ENCODE data around the gene CCT3. TPM values are rescaled to one million over a fixed set of nuclear protein-coding genes. Genes with fewer than 3 reads are reported as not detected.

Gene CCT3
- total and polyA plus RNA-seq, 4 donors: 74.5 to 144 (median 119) TPM

GRCh38 chr1:156298852-156299357 is 39.2 kb downstream of the CCT3 start, which contains the start of gene VHLL:
VHLL (minus strand) TSS chr1:156299307; CDS start chr1:156299189, 118 bp downstream.
- Histone ChIP-seq H3K4me1 (ENCODE audit: control insufficient read depth in 4 of 4, insufficient read depth in 4 of 4, low read length in 3 of 4) (peaks cover 10 to 34% (median 24%) of the 10 kb centered on the region in 4 donors), H3K4me3 (ENCODE audit: low read depth in 1 of 3, low read length in 3 of 3) (no peak within 1 kb of the TSS), H3K9me3 (ENCODE audit: control insufficient read depth in 4 of 4, low read length in 3 of 4) (no peaks in the 10 kb centered on the region), H3K27me3 (ENCODE audit: control insufficient read depth in 4 of 4, insufficient read depth in 4 of 4, low read length in 3 of 4) (no peaks in the 10 kb centered on the region), H3K36me3 (ENCODE audit: control insufficient read depth in 4 of 4, insufficient read depth in 3 of 4, low read depth in 1 of 4, low read length in 3 of 4) (peaks cover 0 to 2% (median 0%) of the 10 kb centered on the region in 4 donors), H3K9ac (ENCODE audit: low read depth in 1 of 2, low read length in 2 of 2) (no peak within 1 kb of the TSS), H3K27ac (ENCODE audit: low read depth in 1 of 2, low read length in 2 of 2) (no peak within 1 kb of the TSS)
- 94% methylated on average over 19 of the region's 19 CpGs for WGBS
- DNase-seq (ENCODE audit: low spot score): no peak
- no peak for TF ChIP-seq MAX (IDR thresholded peaks at IDR 0.05)
- TF ChIP-seq HNF4A (conservative IDR thresholded peaks at IDR 0.05): no peak
- TF ChIP-seq YY1 (IDR thresholded peaks at IDR 0.05): no peak
- TF ChIP-seq EGR1 (IDR thresholded peaks at IDR 0.05; ENCODE audit: low read depth in 2 of 2): no peak
- TF ChIP-seq JUND (IDR thresholded peaks at IDR 0.05): no peak
- no peak for TF ChIP-seq ZBTB33 (IDR thresholded peaks at IDR 0.05)
- no peak for TF ChIP-seq REST (IDR thresholded peaks at IDR 0.05)
- TF ChIP-seq SP1 (IDR thresholded peaks at IDR 0.05): no peak
- TF ChIP-seq FOXA1 (IDR thresholded peaks at IDR 0.05): no peak
- no peak for TF ChIP-seq HNF4G (IDR thresholded peaks at IDR 0.05)
- no peak for TF ChIP-seq NR2F2 (IDR thresholded peaks at IDR 0.05)
- no peak for TF ChIP-seq RAD21 (IDR thresholded peaks at IDR 0.05)
- TF ChIP-seq FOXA2 (IDR thresholded peaks at IDR 0.05): no peak
- no peak for TF ChIP-seq TAF1 (conservative IDR thresholded peaks at IDR 0.05)
- TF ChIP-seq ATF3 (IDR thresholded peaks at IDR 0.05): no peak
- no peak for TF ChIP-seq CTCF (IDR thresholded peaks at IDR 0.05; ENCODE audit: low read depth, low read length, missing input control)
- TF ChIP-seq GABPA (IDR thresholded peaks at IDR 0.05 in 1 of 2, conservative IDR thresholded peaks at IDR 0.05 in 1 of 2): no peak
- TF ChIP-seq RXRA (IDR thresholded peaks at IDR 0.05): no peak

Data from liver (tissue), 9 donors.